GM12878 (cell line): ENCODE results near the gene CACNA1H. TPM values are rescaled to one million over a fixed set of nuclear protein-coding genes. Genes with fewer than 3 reads are reported as not detected.

Experiments
- ATAC-seq: fragments of 200-7000 bp; cut with Tn5 transposase; 3 replicates; pipeline ENCODE4 v1.9.1; 2020; ENCODE audit warnings: mild to moderate bottlenecking, moderate library complexity
- BruUV-seq: library from RNA; stranded (reverse); fragments of 400-500 nt; replicated peaks from 2 replicates; lab custom pipeline; 2021; lab: Mats Ljungman, UMichigan
- CTCF ChIA-PET: fragments of 300-600 bp; sonication (Branson Sonifier 250); formaldehyde crosslinking; extraction: SDS; loops from one replicate; lab custom pipeline; 2021; ENCODE audit warnings: inconsistent platforms; lab: Yijun Ruan, JAX
- POLR2A ChIA-PET: fragments of 350-600 bp; formaldehyde crosslinking; extraction: SDS; loops from one replicate; lab custom pipeline; 2021; ENCODE audit warnings: inconsistent platforms; lab: Charles Lee
- RAD21 ChIA-PET: fragments of 300-600 bp; sonication (Branson Sonifier 250); formaldehyde crosslinking; loops from one replicate; lab custom pipeline; 2023; ENCODE audit warnings: antibody characterized with exemption; ENCODE audit not compliant: unreplicated experiment; lab: Charles Lee
- SMC1A ChIA-PET: fragments of 300-600 bp; sonication (Branson Sonifier 250); formaldehyde crosslinking; loops from one replicate; lab custom pipeline; 2023; ENCODE audit not compliant: unreplicated experiment, uncharacterized antibody; lab: Charles Lee
- DNase-seq: peaks from one replicate; pipeline ENCODE4 v3.0.0-alpha.2; 2011; ENCODE audit warnings: low read depth, low spot score
- FAIRE-seq: peaks from 3 replicates; lab custom pipeline; 2011; peaks lifted over from hg19 to GRCh38; lab: Jason Lieb, UNC
- H2AFZ ChIP-seq: 2 replicates; pipeline ENCODE4 v1.6.0; 2011; ENCODE audit warnings: low read depth, low read length, control low read depth; ENCODE audit not compliant: control insufficient read depth
- H3K27ac ChIP-seq: 2 replicates; pipeline ENCODE4 v1.5.1; 2011; ENCODE audit warnings: control low read depth; ENCODE audit not compliant: control insufficient read depth, insufficient read depth
- H3K27me3 ChIP-seq, 2 experiments: replicated peaks in 1 of 2; 2 replicates each; pipeline versions ENCODE4 v1.6.0 to v1.6.1; 2011; ENCODE audit warnings: low read length in 1 of 2; ENCODE audit not compliant: control insufficient read depth in 2 of 2, insufficient read depth in 2 of 2
- H3K36me3 ChIP-seq, 2 experiments: 2 replicates each; pipeline ENCODE4 v1.5.1; 2011; ENCODE audit warnings: low read length in 1 of 2; ENCODE audit not compliant: control insufficient read depth in 2 of 2, insufficient read depth in 2 of 2
- H3K4me1 ChIP-seq: 2 replicates; pipeline ENCODE4 v1.6.1; 2011; ENCODE audit warnings: mild to moderate bottlenecking, low read length, moderate library complexity, mixed read lengths; ENCODE audit not compliant: control insufficient read depth, insufficient read depth
- H3K4me2 ChIP-seq: 2 replicates; pipeline ENCODE4 v1.6.0; 2011; ENCODE audit warnings: control low read depth; ENCODE audit not compliant: control insufficient read depth, insufficient read depth
- H3K4me3 ChIP-seq: fragments of 200-600 bp; sonication (generic); 2 replicates; pipeline ENCODE4 v1.5.1; 2016
- H3K79me2 ChIP-seq: 2 replicates; pipeline ENCODE4 v1.6.0; 2011; ENCODE audit warnings: low read length; ENCODE audit not compliant: control insufficient read depth, insufficient read depth
- H3K9ac ChIP-seq: 2 replicates; pipeline ENCODE4 v1.8.0; 2011; ENCODE audit warnings: low read length, control low read depth, mixed read lengths; ENCODE audit not compliant: control insufficient read depth, insufficient read depth
- H3K9me3 ChIP-seq: replicated peaks from 3 replicates; pipeline ENCODE4 v1.5.1; 2011; ENCODE audit warnings: mild to moderate bottlenecking, low read length; ENCODE audit not compliant: control insufficient read depth, insufficient read depth
- H4K20me1 ChIP-seq: 2 replicates; pipeline ENCODE4 v1.6.0; 2011; ENCODE audit not compliant: control insufficient read depth, insufficient read depth
- BCL11A ChIP-seq: IDR thresholded peaks from 2 replicates; pipeline ENCODE4 v1.6.1; 2011; ENCODE audit warnings: low read depth, low read length
- CBX5 ChIP-seq: sonication (generic); IDR thresholded peaks from 2 replicates; pipeline ENCODE4 v1.6.1; 2016; ENCODE audit warnings: low read depth, moderate library complexity, mild to moderate bottlenecking, inconsistent platforms
- CREB1 ChIP-seq: IDR thresholded peaks from 2 replicates; pipeline ENCODE4 v1.6.1; 2012; ENCODE audit warnings: low read depth, mild to moderate bottlenecking, inconsistent platforms
- CREM ChIP-seq: IDR thresholded peaks from 2 replicates; pipeline ENCODE4 v1.6.1; 2014; ENCODE audit warnings: antibody characterized with exemption, low read depth
- ELK1 ChIP-seq: IDR thresholded peaks from 2 replicates; pipeline ENCODE4 v1.6.1; 2012; ENCODE audit warnings: low read depth, low read length, improper control_type of control experiment
- GATAD2B ChIP-seq: fragments of 450-650 bp; conservative IDR thresholded peaks from 2 replicates; pipeline ENCODE4 v1.6.1; 2017; ENCODE audit warnings: low read depth, mild to moderate bottlenecking, moderate library complexity
- MEF2A ChIP-seq: IDR thresholded peaks from 2 replicates; pipeline ENCODE4 v1.6.1; 2011; ENCODE audit warnings: low read depth, mild to moderate bottlenecking, low read length, moderate library complexity; ENCODE audit not compliant: insufficient read depth
- PBX3 ChIP-seq: IDR thresholded peaks from 2 replicates; pipeline ENCODE4 v1.6.1; 2011; ENCODE audit warnings: mild to moderate bottlenecking, low read depth, low read length, moderate library complexity; ENCODE audit not compliant: insufficient replicate concordance
- POU2F2 ChIP-seq: IDR thresholded peaks from 3 replicates; pipeline ENCODE4 v1.6.1; 2011; ENCODE audit warnings: low read depth, mild to moderate bottlenecking, low read length, borderline replicate concordance
- RB1 ChIP-seq: fragments of 450-650 bp; formaldehyde crosslinking; IDR thresholded peaks from 2 replicates; pipeline ENCODE4 v1.6.1; 2017; ENCODE audit warnings: mild to moderate bottlenecking, borderline replicate concordance
- SKIL ChIP-seq: fragments of 450-650 bp; IDR thresholded peaks from 2 replicates; pipeline ENCODE4 v1.6.1; 2017; ENCODE audit warnings: mild to moderate bottlenecking, low read depth, inconsistent platforms; ENCODE audit not compliant: poor library complexity, severe bottlenecking
- SMARCA5 ChIP-seq: fragments of 450-650 bp; IDR thresholded peaks from 2 replicates; pipeline ENCODE4 v1.6.1; 2017; ENCODE audit warnings: mild to moderate bottlenecking
- ZBTB4 ChIP-seq: fragments of 450-650 bp; formaldehyde crosslinking; IDR thresholded peaks from 2 replicates; pipeline ENCODE4 v1.4.0; 2022; ENCODE audit warnings: mild to moderate bottlenecking, moderate library complexity
- WGBS: methylation state at CpG from one replicate; pipeline ENCODE4 v1.1.6; 2016; ENCODE audit warnings: low lambda C conversion rate; ENCODE audit not compliant: insufficient replicate concordance, insufficient coverage; ENCODE audit errors: missing lambda C conversion rate; 5-methylcytosine and 5-hydroxymethylcytosine counted together
- in situ Hi-C: fragments of 300-500 bp; cut with MboI; formaldehyde crosslinking; loops from 9 replicates; pipeline ENCODE4 v1.14.3; 2018; ENCODE audit warnings: mixed read lengths
- intact Hi-C: fragments of 100-400 bp; cut with micrococcal nuclease; formaldehyde crosslinking; loops from one replicate; pipeline ENCODE4 v1.14.2; 2022; ENCODE audit not compliant: unreplicated experiment
- polyA plus RNA-seq, 11 experiments: library from polyadenylated mRNA; depleted of rRNA in 4 of 11; unstranded in 6 of 11; stranded (reverse) in 5 of 11; fragments of >200 nt; fragmentation: Nextera tagmentation in 4 of 11; fragmentation: Illumina TruSeq in 1 of 11; extraction: Ambion mirVana in 4 of 11; extraction: Trizol in 1 of 11; gene quantifications; 1 replicate in 1 of 11; 2 replicates in 10 of 11; pipeline versions ENCODE4 v1.2.1 to v1.2.3, GENCODE V29; 2011 to 2016; ENCODE audit warnings: inconsistent platforms in 2 of 11, missing spikeins in 2 of 11, low read depth in 1 of 11
- total RNA-seq, 4 experiments: library from RNA; depleted of rRNA in 3 of 4; stranded (reverse); fragments of >200 nt in 3 of 4; fragmentation: Illumina TruSeq in 1 of 4; extraction: Trizol in 1 of 4; gene quantifications; 2 replicates each; pipeline versions ENCODE4 v1.2.1 to v1.2.3, GENCODE V29; 2013 to 2021

The CACNA1H gene
- total and polyA plus RNA-seq, 10 of the 15 experiments (the other 5 are each of a cell fraction or from before 2014, with no cell fraction given): 0.03 to 0.54 TPM; not detected in 8

- intact Hi-C loops (no loop called here), in situ Hi-C loops (no loop called here)
- ChIA-PET POLR2A (no interaction called here), CTCF (no interaction called here)
- no peak overlapping the region for H2AFZ ChIP-seq
- H3K27me3 ChIP-seq: no peaks in the 10 kb centered on the region
- no peaks in the 10 kb centered on the region for H3K79me2 ChIP-seq
- 73% methylated on average over 53 of the region's 65 CpGs for WGBS
- H3K27ac ChIP-seq: no peak overlapping the region
- H3K4me2 ChIP-seq: no peak overlapping the region
- FAIRE-seq: no peak
- no peak for DNase-seq
- no peaks in the 10 kb centered on the region for H3K4me1 ChIP-seq
- H3K36me3 ChIP-seq: no peaks in the 10 kb centered on the region
- no peak for TF ChIP-seq ELK1
- TF ChIP-seq RB1: no peak
- no peak for TF ChIP-seq GATAD2B
- TF ChIP-seq MEF2A: no peak
- no peak for TF ChIP-seq CREM
- TF ChIP-seq CREB1: no peak
- TF ChIP-seq SMARCA5: no peak
- TF ChIP-seq SKIL: no peak
- no peak for TF ChIP-seq ZBTB4
- TF ChIP-seq PBX3: no peak
- no peak for TF ChIP-seq POU2F2
- TF ChIP-seq CBX5: no peak
- no peak for TF ChIP-seq BCL11A
- TF ChIP-seq, all 136 proteins: peak for 0
- H3K9me3 ChIP-seq: no peaks in the 10 kb centered on the region
- RAD21 ChIA-PET: no interaction called here
- H3K9ac ChIP-seq: no peak overlapping the region
- no peaks in the 10 kb centered on the region for H4K20me1 ChIP-seq
- BruUV-seq: no TSS peak
- SMC1A ChIA-PET: no interaction called here
- no peak for ATAC-seq
- no peak overlapping the region for H3K4me3 ChIP-seq
These were observed 58.8 kb downstream of the CACNA1H start for GRCh38 chr16:1211451-1212268.
